DND-41 (cell line): Measurements from ENCODE around the gene MORN4.

Source experiments
- ATAC-seq: fragments of 200-7000 bp; cut with Tn5 transposase; 3 replicates; pipeline ENCODE4 v1.9.1; 2021; ENCODE audit warnings: low read depth; ENCODE audit not compliant: insufficient read depth
- DNase-seq: peaks from one replicate; pipeline ENCODE4 v3.0.0-alpha.2; 2020
- H2AFZ ChIP-seq: 2 replicates; pipeline ENCODE4 v1.6.0; 2012; ENCODE audit warnings: low read depth, low read length
- H3K27ac ChIP-seq: 2 replicates; pipeline ENCODE4 v1.5.1; 2012; ENCODE audit warnings: low read length, inconsistent platforms
- H3K27me3 ChIP-seq: fragments of 200-600 bp; sonication (generic); 2 replicates; pipeline ENCODE4 v1.6.0; 2012; ENCODE audit warnings: low read length, mild to moderate bottlenecking, inconsistent platforms; ENCODE audit not compliant: insufficient read depth, poor library complexity
- H3K36me3 ChIP-seq: 2 replicates; pipeline ENCODE4 v1.5.1; 2012; ENCODE audit warnings: low read length, inconsistent platforms; ENCODE audit not compliant: insufficient read depth
- H3K4me1 ChIP-seq: 2 replicates; pipeline ENCODE4 v1.5.1; 2012; ENCODE audit warnings: mild to moderate bottlenecking, low read length; ENCODE audit not compliant: insufficient read depth
- H3K4me2 ChIP-seq: 2 replicates; pipeline ENCODE4 v1.6.0; 2012; ENCODE audit warnings: mild to moderate bottlenecking, moderate library complexity, low read length, inconsistent platforms; ENCODE audit not compliant: insufficient read depth
- H3K4me3 ChIP-seq, 2 experiments: fragments of 200-600 bp in 1 of 2; shearing (Covaris generic) in 1 of 2; 2 replicates each; pipeline ENCODE4 v1.5.1; 2012 to 2016; ENCODE audit warnings: inconsistent platforms in 2 of 2, low read length in 2 of 2, mild to moderate bottlenecking in 2 of 2, low read depth in 1 of 2, moderate library complexity in 1 of 2
- H3K79me2 ChIP-seq: 2 replicates; pipeline ENCODE4 v1.6.0; 2012; ENCODE audit warnings: low read length, inconsistent platforms; ENCODE audit not compliant: insufficient read depth
- H3K9ac ChIP-seq: 2 replicates; pipeline ENCODE4 v1.6.0; 2012; ENCODE audit warnings: low read depth, mild to moderate bottlenecking, inconsistent platforms, low read length, moderate library complexity
- H3K9me3 ChIP-seq: 2 replicates; pipeline ENCODE4 v1.5.1; 2012; ENCODE audit warnings: low read length, moderate library complexity, mild to moderate bottlenecking, inconsistent platforms; ENCODE audit not compliant: insufficient read depth, severe bottlenecking
- H4K20me1 ChIP-seq: 2 replicates; pipeline ENCODE4 v1.6.0; 2012; ENCODE audit warnings: low read length; ENCODE audit not compliant: insufficient read depth
- CTCF ChIP-seq: IDR thresholded peaks from 2 replicates; pipeline ENCODE4 v1.5.1; 2012; ENCODE audit warnings: borderline replicate concordance, low read length, moderate library complexity, mild to moderate bottlenecking; ENCODE audit not compliant: poor library complexity, severe bottlenecking; ENCODE audit errors: extremely low read depth
- EZH2 ChIP-seq: IDR thresholded peaks from 3 replicates; pipeline ENCODE4 v1.6.1; 2012; ENCODE audit warnings: borderline replicate concordance, low read depth, mild to moderate bottlenecking, moderate library complexity, low read length, inconsistent platforms; ENCODE audit not compliant: severe bottlenecking

Gene MORN4

DNA sequence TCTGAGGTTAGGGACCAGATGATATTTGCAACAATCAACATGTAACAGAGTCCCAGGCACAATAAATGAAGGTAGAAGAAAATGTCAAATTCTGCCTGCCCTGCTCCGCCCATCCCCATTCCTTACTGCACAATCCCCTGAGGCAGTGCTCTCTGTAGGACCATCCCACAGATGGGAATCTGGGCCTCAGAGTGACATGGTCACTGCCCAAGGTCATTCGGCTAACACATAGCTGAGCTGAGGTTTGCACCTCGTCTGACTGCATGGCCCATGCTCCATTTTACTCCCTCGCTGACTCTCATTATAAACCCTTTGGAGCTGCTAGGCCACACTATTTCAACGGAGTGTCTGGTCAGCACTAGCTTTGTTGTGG lies 47.9 kb downstream of the MORN4 start:
- Histone ChIP-seq H3K9me3 (no peaks in the 10 kb centered on the region), H3K36me3 (no peaks in the 10 kb centered on the region), H3K27ac (no peak overlapping the region), H3K4me2 (no peak overlapping the region), H3K4me1 (no peaks in the 10 kb centered on the region), H3K4me3 (no peak overlapping the region), H3K27me3 (peaks cover 7% of the 10 kb centered on the region), H4K20me1 (no peaks in the 10 kb centered on the region; the same call in 1 of the 2 replicates), H3K79me2 (no peaks in the 10 kb centered on the region), H2AFZ (no peak overlapping the region), H3K9ac (no peak overlapping the region)
- no peak for DNase-seq
- no peak for ATAC-seq
- no peak for TF ChIP-seq EZH2
- no peak for TF ChIP-seq CTCF

DNA sequence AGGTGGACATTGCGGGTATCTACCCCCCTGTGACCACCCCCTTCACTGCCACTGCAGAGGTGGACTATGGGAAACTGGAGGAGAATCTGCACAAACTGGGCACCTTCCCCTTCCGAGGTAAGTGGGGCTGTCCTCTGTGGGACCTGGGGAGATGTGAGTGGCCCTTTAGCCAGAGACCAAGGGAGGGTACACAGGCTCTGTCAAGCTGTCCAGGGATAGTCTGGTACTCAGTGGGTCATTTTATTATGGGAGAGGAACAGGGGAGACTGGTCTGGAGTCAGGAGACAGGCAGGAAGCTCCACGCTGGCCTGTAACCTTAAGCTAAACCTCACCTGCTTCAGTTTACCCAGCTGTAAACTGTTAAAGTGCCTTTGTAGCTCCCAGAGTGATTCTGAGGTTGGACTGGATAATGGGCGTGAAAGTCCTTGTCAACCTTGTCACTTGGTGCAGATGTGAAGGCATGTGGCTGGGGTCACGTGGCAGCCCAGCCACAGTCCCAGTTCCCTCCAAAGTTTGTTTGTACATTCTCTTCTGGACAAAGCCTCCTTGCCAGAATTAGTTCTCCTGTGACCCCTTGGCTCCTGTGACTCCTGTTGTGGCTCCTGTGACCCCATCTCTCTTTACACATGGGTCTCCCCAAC lies 48.4 kb downstream of the MORN4 start:
- Histone ChIP-seq H3K9ac (no peak overlapping the region), H3K36me3 (no peaks in the 10 kb centered on the region), H3K27ac (no peak overlapping the region), H3K4me1 (no peaks in the 10 kb centered on the region), H3K9me3 (no peaks in the 10 kb centered on the region), H3K4me3 (no peak overlapping the region), H3K27me3 (peaks cover 6% of the 10 kb centered on the region), H3K4me2 (no peak overlapping the region), H2AFZ (no peak overlapping the region), H4K20me1 (no peaks in the 10 kb centered on the region; the same call in 1 of the 2 replicates), H3K79me2 (no peaks in the 10 kb centered on the region)
- TF ChIP-seq EZH2: no peak
- TF ChIP-seq CTCF: no peak
- ATAC-seq (no peak), DNase-seq (no peak)

DNA sequence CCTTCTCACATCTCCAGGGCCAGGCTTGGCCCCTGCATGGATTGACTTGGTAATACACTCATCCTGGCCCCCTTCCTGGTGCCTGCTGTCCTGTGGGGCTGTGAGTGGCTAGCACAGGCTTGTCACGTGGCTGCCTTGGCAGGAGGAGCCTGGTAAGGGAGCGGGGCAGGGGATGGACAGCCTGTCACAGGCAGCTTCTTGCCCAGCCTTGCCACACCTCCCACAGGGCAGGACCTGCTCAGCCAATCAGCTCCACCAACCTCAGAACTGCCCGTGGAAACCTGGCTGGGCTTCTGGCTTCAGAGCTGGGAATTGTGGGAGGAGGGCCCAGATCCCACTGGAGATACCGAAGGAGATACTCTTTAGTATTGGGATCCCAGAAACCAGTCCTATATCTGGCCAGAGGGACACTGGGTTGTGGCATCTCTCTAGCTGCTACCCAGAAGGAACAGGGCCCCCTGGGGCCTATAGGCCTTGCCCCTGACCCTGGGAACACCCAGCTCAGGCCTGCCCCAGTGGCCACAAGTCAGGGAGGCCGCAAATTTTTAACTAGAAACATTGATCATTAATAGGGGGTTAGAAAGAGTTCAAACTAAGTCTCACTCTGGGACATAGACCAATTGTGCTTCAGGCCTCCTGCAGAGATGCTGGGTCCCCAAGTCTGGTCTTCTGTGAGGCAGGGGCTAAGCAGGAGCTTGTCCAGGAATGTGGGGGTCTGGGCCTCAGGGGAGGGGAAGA lies 49.1 kb downstream of the MORN4 start, which contains the start of gene HOGA1:
Gene HOGA1 (plus strand): TSS at position 330 of the 738 bp plus-strand sequence. CDS start 315 bp downstream, at position 645.
- no peaks in the 10 kb centered on the region for H3K79me2 ChIP-seq
- H3K27me3 ChIP-seq: peaks cover 6% of the 10 kb centered on the region
- H3K4me3 ChIP-seq: no peak within 1 kb of the TSS
- no peaks in the 10 kb centered on the region; the same call in 1 of the 2 replicates for H4K20me1 ChIP-seq
- ATAC-seq (no peak), DNase-seq (no peak)
- no peaks in the 10 kb centered on the region for H3K9me3 ChIP-seq
- H3K36me3 ChIP-seq: no peaks in the 10 kb centered on the region
- no peak within 1 kb of the TSS for H3K27ac ChIP-seq
- TF ChIP-seq CTCF (no peak), EZH2 (no peak)
- no peak within 1 kb of the TSS for H2AFZ ChIP-seq
- no peak within 1 kb of the TSS for H3K4me2 ChIP-seq
- H3K9ac ChIP-seq: no peak within 1 kb of the TSS
- H3K4me1 ChIP-seq: no peaks in the 10 kb centered on the region
